NCI-H1436 treated with DMSO at 0.1 percent for 48 hours (cell line): ENCODE data around the gene PROSER3.

Experiments
- DNase-seq: peaks from one replicate; lab custom pipeline; 2025; lab: John Stamatoyannopoulos, UW

The PROSER3 gene

DNA sequence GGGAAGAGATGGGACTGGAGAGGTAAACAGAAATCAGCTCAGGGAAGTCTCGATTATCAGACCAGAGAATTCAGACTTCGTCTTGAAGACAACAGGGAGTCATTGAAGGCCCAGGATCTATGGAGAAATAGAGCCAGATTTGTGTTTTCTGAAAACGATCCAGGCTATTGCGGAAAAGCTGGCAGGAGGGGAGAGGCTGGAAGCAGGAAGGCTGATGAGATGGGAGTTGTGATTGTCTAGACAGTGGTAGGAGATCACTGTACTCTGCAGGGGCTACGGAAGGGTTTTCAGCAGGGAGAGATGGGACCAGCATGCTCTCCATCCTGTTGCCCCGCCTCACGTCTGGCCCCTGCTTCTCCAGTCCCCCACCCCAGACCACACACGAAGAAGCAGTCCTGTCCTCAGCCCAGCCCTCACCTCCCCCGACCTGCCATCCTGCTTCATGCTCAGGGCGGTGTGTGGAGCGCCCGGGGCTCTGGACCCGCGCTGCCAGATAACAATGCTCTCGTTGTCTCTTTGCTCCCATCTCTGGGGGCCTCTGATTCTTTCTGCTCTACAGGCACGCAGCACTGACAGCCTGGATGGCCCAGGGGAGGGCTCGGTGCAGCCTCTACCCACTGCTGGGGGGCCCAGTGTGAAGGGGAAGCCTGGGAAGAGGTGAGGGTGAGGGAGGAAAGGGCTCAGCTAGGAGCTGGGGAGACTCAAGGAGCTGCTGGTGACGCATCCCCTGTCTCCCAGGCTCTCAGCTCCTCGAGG lies 19.3 kb downstream of the PROSER3 start:
- DNase-seq = no peak

DNA sequence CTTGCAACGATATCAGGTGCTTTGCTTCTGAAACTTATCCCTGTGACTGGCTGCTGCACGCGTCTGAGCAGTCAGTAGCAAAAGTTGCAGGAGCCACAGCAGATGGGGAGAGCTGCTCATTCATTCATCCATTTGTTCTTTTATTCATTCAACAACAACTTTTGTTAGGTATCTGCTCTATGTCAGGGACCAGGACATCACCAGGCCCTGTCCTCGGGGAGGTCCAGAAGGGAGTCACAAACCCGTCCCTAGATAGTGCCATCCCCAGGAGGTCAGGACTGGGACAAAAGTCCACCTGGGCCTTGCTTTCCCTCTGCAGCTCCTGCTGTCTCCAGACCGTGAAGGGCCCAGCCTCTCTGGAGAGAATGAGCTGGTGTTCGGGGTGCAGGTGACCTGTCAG lies 20.0 kb downstream of the PROSER3 start:
- no peak for DNase-seq

DNA sequence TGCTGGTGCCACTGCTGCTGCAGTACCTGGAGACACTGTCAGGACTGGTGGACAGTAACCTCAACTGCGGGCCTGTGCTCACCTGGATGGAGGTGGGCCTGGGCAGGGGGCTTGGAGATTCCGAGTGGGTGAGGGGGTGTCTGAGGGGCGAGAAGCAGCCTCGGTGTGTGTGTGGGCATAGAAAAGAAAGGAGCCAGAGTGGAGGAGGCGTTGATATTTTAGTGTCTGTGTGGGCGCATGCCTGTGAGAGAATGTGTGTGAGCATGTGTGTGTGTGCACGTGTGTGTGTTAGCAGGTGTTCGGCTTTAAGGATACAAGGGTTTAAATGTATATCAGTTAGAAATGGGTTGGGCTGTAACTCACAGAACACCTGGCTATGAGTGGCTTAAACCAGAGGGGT lies 21.1 kb downstream of the PROSER3 start:
- DNase-seq = no peak

DNA sequence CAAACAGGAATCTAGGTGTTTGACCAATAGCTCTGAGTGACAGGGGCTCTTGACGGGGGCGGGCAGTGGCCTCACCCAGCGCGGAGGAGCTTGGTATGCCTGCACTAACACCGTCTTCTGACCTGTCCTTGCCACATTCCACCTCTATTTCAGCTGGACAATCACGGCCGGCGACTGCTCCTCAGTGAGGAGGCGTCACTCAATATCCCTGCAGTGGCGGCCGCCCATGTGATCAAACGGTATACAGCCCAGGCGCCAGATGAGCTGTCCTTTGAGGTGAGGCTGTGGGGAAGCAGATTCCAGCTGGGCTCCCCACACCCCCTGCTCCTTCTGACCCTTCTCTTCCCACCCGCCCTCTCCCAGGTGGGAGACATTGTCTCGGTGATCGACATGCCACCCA lies 22.1 kb downstream of the PROSER3 start:
- DNase-seq = no peak

DNA sequence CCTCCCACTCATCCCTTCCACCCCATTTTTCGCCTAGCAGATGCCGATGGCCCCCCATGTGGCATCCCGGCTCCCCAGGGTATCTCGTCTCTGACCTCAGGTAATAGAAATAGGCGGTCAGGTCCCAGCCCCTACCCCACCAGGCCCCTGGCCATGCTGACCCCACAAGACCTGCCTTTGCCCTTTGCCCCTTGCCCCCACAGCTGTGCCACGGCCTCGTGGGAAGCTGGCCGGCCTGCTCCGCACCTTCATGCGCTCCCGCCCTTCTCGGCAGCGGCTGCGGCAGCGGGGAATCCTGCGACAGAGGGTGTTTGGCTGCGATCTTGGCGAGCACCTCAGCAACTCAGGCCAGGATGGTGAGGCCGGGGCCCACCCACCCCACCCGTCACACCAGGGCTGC lies 22.7 kb downstream of the PROSER3 start:
- DNase-seq = no peak

DNA sequence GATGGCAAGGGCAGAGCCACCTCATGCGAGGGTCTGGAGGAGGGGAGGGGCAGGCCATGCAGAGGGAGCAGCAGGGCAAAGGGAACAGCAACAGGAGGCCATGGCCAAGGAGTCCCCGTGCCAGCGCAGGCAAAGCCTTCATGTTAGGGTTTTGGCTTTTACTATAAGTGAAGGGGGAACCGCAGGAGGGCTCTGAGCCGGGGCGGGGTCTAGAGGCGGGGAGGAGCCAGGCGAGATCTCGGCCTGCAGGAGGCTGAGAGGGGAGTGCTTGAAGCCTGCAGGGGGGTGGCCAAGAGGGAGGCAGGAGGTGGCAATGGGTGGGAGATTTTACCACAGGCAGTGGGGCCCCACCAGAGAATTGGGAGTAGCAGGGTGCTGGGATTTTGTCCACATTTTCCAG lies 23.7 kb downstream of the PROSER3 start:
- no peak for DNase-seq

DNA sequence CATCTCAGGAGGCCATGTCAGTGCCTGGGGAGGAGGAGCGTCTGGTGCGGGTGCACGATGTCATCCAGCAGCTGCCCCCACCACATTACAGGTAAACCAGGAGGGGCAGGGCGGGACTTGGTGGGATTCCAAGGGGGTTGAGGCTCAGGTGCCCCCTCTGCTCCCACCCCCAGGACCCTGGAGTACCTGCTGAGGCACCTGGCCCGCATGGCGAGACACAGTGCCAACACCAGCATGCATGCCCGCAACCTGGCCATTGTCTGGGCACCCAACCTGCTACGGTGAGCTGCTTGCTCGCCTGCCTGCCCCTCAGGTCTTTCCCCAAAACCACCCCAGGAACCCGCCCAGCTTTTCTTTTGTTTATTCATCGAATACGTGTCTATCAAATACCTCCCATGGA lies 24.6 kb downstream of the PROSER3 start:
- no peak for DNase-seq

DNA sequence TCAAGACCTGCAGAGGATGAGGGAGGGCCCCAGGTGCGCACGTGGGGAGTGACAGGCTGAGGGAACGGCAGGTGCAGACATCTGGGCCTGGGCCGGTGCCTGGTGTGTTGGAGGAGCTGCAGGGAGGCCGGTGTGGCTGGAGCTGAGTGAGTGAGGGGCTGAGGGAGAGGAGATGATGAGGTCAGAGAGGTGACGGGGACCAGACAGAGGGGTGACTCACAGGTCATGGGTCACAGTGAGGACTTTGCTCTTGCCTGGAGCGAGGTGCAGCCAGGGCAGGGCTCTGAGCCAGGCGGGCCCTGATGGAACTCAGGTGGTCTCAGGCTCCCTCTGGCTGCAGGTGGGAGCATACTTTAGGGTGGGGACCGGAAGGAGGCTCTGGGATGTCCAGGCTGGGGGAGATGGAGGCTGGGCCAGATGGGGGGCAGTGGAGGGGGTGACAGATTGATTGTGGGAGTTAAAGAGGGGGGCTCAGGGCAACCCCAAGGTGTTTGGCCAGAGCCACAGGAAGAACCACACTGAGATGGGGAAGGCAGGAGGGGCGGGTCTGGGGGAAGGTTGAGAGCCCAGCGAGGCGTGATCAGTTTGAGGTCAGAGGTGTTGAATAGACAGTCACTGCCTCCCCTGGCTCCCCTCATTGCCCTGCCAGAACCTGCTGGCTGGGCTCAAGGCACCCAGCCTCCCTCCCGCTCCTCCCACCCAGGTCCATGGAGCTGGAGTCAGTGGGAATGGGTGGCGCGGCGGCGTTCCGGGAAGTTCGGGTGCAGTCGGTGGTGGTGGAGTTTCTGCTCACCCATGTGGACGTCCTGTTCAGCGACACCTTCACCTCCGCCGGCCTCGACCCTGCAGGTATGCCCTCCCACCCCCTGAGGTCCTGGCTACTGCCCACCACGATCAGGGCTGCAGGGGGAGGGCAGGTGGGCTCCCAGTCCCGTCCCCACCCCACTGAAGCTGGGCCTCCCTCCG lies 25.8 kb downstream of the PROSER3 start:
- no peak for DNase-seq

DNA sequence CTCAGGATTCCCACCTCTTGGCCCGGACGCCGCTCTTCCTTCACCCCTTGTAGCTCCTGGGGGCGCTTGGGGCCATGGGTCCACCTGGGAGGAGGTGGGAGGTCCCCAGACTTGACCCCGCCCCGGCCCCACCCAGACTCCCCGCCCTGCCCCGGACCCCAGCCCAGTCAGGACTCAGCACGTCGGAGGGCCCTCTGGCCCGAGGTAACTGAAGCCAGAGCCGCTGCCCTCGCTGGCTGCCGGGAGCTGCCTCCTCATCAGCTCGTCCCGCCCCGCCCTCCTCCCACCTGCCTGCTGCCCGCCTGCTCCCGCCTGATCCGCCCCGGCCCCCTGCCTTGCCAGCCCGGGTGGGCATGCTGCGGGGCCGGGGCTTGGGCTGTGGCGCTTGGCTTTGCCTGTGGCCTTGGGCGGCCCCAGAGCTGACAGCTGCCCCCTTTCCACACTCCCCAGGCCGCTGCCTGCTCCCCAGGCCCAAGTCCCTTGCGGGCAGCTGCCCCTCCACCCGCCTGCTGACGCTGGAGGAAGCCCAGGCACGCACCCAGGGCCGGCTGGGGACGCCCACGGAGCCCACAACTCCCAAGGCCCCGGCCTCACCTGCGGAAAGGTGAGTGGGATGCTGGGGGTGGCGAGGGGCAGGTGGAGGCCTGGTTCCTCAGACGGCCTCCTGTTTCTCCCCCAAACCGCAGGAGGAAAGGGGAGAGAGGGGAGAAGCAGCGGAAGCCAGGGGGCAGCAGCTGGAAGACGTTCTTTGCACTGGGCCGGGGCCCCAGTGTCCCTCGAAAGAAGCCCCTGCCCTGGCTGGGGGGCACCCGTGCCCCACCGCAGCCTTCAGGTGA lies 26.7 kb downstream of the PROSER3 start:
- no peak for DNase-seq

DNA sequence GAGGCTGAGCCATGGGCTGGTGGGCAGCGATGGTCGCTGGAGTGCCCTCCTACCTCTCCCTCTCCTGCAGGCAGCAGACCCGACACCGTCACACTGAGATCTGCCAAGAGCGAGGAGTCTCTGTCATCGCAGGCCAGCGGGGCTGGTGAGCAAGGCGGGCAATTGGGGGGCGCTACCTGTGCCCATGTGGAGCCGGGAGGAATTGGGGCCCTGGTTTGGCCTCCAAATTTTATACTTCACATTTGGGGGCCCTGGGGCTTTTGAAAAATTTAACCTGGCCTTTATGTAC lies 27.3 kb downstream of the PROSER3 start:
- no peak for DNase-seq

DNA sequence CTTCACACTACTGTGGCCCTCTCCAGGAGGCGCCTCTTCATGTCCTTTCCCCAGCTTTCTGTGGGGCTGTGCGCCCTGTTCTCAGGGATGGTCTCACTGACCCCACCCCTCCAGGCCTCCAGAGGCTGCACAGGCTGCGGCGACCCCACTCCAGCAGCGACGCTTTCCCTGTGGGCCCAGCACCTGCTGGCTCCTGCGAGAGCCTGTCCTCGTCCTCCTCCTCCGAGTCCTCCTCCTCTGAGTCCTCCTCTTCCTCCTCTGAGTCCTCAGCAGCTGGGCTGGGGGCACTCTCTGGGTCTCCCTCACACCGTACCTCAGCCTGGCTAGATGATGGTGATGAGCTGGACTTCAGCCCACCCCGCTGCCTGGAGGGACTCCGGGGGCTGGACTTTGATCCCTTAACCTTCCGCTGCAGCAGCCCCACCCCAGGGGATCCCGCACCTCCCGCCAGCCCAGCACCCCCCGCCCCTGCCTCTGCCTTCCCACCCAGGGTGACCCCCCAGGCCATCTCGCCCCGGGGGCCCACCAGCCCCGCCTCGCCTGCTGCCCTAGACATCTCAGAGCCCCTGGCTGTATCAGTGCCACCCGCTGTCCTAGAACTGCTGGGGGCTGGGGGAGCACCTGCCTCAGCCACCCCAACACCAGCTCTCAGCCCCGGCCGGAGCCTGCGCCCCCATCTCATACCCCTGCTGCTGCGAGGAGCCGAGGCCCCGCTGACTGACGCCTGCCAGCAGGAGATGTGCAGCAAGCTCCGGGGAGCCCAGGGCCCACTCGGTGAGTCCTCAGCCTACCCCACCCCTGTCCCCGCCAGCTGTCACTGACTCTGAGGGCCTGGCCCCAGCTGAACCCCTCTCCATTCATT lies 28.6 kb downstream of the PROSER3 start:
- DNase-seq = no peak

DNA sequence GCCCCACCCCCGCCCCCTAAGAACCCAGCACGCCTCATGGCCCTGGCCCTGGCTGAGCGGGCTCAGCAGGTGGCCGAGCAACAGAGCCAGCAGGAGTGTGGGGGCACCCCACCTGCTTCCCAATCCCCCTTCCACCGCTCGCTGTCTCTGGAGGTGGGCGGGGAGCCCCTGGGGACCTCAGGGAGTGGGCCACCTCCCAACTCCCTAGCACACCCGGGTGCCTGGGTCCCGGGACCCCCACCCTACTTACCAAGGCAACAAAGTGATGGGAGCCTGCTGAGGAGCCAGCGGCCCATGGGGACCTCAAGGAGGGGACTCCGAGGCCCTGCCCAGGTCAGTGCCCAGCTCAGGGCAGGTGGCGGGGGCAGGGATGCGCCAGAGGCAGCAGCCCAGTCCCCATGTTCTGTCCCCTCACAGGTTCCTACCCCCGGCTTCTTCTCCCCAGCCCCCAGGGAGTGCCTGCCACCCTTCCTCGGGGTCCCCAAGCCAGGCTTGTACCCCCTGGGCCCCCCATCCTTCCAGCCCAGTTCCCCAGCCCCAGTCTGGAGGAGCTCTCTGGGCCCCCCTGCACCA lies 29.3 kb downstream of the PROSER3 start:
- DNase-seq = no peak

DNA sequence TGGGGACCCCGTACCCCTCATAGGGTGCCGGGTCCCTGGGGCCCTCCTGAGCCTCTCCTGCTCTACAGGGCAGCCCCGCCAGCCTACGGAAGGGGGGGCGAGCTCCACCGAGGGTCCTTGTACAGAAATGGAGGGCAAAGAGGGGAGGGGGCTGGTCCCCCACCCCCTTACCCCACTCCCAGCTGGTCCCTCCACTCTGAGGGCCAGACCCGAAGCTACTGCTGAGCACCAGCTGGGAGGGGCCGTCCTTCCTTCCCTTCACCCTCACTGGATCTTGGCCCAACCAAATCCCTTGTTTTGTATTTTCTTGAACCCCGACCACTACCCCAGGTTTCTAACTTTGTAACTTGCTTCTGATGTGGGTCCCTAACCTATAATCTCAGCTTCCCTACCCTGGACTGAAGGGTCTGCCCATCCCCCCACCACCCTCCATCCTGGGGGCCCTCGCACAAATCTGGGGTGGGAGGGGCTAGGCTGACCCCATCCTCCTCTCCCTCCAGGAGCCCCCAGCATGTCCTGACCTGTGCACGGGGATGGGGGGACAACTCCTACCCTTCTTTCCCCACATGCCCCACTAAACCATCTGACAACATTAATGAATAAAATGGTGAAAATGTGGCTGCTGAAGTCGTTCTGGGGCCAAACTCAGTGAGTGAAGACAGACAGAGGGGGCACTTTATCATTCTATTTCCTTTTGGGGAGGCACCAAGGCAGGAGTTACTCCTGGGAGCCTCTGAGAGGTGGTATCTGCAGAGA lies 30.4 kb downstream of the PROSER3 start:
- no peak for DNase-seq

DNA sequence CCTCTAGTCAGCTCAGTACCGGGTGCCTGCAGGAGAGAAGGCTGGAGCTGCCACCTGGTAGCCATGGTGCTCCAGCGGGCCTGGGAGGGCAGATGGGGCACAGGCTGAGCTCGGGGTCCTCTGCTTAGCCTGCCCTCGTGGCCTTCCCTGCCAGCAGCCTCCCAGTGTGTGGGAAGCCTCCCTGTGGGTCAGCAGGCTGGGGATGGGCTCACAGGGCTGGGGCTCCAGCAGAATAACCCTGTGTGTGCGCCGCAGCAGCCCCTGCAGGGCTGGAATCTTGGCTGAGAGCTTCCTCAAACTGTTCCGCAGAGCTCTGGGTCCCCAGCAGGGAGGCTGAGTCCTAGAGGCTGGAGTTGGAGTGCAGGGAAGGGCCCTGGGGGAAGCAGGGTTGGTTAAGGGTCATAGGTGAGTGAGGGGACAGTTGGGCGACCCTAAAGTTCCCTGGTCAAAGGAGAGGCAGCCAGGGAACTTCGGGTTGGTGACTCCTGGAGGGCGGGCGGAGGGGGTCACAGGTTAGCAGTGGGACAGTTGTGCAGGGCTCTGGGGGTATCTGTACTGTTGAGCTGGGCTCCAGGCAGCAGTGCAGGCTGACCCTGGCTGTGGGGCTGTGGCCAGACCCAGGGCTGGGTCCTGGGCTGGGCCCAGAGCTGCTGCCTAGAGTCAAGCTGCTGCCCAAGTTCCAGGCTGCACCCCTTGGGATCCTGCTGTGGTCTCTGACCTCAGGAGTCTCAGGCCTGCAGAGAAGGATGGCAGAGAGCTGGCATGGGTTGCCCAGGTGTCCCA lies 31.4 kb downstream of the PROSER3 start:
- DNase-seq = no peak

DNA sequence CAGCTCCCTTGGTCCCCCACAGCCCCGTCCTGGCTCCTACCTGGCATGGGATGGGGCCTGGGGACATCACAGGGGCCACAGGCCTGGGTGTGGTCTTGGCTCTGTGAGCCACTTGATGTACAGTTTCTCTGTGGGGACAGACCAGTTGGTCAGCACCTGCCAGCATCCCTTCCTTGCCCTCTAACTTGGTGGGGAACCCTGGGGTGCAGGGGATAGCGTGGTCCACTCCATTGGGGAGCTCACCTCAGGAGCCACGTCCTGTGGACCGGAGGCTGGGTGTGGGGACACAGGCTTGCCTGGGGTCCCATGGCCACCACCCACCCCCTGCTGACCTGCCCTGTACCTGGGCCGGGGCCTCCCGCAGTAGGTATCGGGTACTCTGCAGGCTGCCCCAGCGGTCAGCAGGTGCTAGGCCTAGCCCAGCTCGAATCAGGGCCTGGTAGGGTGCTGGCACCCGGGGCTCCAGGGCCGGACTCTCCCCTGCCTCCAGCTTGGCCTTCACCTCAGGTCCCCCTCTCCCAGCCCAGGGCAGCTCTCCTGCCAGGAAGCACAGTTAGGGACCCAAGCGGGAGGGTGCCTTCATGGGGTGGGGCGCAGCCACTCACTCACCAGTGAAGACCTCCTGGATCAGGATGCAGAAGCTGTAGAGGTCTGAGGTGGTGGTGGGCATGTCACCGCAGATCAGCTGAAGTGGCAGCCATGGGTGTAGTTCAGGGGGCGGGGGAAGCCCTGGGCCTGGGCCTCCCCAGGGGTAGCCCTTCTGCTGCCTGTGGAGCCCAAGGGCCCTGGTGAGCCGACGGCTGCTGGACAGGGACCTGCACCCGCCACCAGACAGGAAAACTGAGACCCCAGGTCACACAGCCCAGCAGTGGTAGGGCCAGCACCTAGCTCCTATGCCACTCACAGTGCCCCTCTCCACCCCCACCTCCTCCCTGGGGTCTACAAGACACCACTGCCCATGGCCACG lies 32.3 kb downstream of the PROSER3 start:
- DNase-seq = no peak

DNA sequence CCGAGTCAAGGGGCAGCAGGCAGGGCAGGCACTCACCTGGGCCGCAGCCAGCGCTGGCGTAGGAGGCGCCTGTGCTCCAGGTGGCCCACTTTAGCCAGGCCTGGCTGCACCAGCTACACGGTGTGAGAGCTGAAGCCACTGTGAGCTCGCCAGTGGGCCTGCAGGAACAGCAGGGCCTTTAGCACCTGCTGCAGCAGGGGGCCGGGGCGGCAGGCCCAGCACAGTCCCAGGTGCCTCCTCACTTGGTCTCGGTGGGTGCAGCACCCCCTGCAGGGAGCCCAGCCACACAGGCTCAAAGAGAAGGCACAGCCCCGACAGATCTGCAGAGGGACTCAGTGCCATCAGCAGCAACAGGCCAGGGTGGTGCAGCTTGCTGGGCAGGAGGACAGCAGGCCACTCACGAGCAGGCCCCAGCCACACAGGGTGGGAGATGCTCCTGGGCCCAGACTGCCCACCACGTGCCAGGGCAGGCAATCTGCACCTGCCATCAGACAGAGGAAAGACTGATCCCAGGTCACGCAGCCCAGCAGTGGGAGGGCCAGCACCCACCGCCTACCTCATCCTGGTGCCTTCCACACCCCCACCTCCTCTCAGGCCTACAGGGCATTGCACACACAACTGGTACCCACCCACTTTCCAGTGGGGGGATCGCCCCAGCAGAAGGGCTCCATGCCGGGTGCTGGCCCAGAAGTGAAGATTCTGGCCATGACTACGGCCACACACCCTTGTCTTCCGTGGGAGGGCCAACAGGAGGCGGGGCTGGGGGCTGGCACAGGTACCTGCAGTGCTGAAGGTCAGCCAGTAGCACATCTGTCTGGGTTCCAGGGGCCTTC lies 33.2 kb downstream of the PROSER3 start:
- DNase-seq = no peak

DNA sequence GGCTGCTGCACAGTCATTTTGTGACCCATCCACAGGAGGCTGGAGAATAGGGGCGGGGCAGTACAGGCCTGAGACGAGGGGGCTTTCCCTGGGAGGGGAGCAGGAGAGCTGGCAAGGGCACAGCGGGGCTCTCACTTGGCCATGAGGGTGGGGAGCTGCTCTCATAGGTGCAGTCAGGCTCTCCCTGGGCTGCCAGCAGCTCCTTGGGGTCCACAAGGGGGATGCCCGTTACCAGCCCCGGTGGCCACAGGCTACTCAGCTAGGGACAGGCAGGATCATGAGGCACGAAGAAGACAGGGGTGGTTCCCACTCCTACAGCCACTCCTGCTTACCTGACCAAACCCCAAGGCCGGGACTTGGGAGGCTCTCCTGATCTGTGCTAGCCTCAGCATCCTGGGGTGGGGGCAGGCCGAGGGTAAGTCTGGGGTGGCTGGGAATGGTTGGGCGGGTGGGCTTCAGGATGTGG lies 33.9 kb downstream of the PROSER3 start:
- DNase-seq = no peak
